GM18498 (cell line): Measurements from ENCODE around the gene DOK1.
A peak's percentile ranks its signal among the peaks of the same experiment; 100 is the strongest.

Experiments used
- ATAC-seq: cut with Tn5 transposase; IDR thresholded peaks from one replicate; pipeline ENCODE4 v1.9.1; 2021; ENCODE audit warnings: mild to moderate bottlenecking, moderate library complexity; ENCODE audit not compliant: unreplicated experiment

The DOK1 gene

DNA sequence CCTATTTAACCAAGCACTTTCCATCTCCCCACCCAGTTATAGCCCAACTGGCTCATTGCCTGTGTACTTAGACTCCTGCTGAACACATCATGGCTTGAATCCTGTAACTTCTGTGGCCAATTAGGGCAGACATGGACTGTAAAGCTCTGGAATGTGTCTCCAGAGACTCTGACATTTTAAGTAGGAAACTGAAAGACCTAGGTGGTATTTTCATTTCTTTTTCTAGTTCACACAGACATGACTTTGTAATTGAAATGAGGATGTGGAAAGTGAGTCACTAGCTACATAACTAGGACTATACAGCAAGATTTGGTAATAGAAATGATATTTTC, 12.2 kb downstream of the DOK1 start:
- no peak for ATAC-seq

DNA sequence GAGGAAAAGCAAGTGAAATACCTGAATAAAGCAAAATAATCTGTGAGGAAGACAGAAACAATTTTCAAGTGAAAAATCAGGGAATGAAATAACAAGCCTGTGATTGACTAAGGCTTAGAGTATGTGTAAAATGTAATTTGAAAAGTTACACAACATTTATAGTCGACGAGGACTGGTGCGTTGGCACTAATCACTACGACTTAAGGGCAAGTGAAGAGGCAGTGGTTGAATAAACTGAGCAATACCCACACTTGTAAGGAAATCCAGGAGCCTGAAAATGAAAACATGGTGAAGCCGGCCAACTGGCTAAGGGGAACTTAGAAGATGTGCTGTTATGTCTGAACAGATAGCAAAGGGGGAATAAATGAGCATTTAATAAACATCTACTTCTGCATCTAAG, 13.4 kb downstream of the DOK1 start:
- no peak for ATAC-seq

- ATAC-seq = no peak
These were observed 15.2 kb downstream of the DOK1 start for GRCh38 chr2:74569686-74570085.

- peak; percentile 58 for ATAC-seq
These were observed 16.5 kb downstream of the DOK1 start for GRCh38 chr2:74571058-74571457.

GRCh38 chr2:74572178-74572925, 17.8 kb downstream of the DOK1 start:
- no peak for ATAC-seq

GRCh38 chr2:74573747-74574562, 19.4 kb downstream of the DOK1 start:
- ATAC-seq = peak; percentile 61

DNA sequence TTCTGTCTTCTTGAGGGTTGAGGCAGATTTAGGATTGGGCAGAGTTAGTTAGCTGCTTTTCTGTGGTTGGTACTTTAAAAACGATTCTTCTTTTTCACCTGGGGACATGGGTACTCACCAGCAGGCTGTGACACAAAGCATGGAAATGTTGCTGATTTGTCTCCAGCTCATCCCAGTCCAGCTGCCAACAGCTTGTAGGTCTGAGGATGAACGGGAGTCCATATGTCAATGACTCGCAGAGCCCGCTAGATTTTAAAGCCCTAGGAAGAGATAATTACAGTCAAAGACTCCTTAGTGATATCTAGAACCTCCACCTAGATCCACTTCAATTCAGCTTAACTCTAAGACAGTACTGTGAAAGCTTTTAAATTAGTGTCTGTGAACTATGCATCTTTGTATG, 20.8 kb downstream of the DOK1 start:
- no peak for ATAC-seq

- ATAC-seq = no peak
These were observed 21.8 kb downstream of the DOK1 start for GRCh38 chr2:74576211-74576862.

- ATAC-seq = no peak
These were observed 22.3 kb downstream of the DOK1 start for GRCh38 chr2:74576863-74577229.

DNA sequence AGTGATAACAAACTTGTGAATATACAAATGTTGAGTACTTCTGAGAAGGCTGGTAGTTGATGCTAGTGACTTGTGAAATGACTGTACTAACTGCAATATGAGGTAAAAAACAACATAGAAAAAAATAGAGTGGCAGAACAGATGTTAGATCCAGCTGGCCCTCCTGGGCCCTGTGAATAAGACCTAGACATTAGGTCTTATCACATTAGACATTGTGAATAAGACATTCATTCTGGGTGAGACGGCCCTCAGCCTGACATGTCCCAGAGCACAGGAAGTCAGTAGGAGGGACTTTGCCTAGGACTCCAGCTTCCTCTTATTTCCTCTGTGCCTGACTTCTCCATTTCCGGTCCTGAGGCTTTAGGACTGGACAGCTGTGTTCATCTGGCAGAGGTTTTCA, 22.9 kb downstream of the DOK1 start:
- ATAC-seq = no peak

GRCh38 chr2:74578408-74578807, 23.9 kb downstream of the DOK1 start:
- no peak for ATAC-seq

DNA sequence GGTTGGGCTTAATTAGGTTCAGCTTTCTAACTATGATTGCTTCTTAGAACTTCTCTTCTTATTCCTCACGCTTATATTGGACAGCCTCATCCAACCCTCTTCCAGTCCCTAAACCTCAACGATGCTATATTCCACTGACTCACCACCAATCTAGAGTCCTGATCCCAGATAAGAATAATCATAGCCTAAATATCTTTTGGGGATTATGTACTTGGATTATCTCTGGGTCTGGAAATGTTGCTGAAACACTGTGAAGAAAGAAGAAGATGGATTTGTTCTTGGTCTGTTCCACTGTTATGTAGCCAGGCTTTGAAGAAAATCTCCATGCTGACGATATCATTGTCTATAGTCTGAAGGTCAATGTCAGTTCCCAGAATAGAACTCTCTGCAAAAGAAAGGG, 26.9 kb downstream of the DOK1 start:
- ATAC-seq = no peak

DNA sequence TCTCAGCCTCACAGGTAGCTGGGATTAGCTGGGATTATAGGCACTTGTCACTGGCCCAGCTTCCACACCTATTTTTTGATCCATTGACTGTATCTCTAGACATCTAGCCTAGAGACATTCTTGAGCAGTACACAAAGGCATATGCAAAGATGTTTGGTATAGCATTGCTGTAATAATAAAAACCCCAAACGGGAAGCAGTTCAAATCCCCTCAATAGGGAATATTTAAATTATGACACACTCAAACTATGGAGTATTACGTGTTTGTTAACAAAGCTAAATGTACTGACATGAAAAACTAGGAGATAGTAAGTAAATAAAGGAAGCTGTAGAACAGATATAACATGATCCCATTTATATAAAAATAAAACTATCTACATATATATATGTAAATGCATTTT, 27.7 kb downstream of the DOK1 start:
- no peak for ATAC-seq

- ATAC-seq = no peak
These were observed 29.0 kb downstream of the DOK1 start for GRCh38 chr2:74583504-74583903.

DNA sequence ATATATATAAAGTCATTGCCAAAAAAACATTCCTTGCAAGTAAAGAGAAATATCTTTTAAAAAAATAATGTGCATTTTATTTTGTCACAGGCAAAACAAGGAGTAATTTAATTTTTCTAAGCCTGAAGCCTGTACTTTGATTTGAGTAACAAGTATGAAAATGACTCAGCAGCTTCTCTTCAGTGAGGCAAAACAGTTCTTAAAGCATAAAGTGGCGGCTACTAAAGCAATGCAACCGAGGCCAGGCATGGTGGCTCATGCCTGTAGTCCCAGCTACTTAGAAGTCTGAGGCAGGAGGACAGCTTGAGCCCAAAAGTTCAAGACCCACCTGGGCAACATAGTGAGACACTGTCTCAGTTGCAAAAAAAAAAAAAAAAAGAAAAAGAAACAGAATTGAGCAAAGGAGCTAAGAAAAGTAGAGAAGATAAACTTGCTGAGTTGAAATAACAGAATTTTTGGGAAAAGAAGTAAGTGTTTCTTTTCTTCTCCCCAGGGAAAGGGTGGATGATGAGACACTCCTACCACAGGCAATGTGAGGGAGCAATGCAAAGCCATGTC, 29.6 kb downstream of the DOK1 start:
- ATAC-seq = peak; percentile 48

DNA sequence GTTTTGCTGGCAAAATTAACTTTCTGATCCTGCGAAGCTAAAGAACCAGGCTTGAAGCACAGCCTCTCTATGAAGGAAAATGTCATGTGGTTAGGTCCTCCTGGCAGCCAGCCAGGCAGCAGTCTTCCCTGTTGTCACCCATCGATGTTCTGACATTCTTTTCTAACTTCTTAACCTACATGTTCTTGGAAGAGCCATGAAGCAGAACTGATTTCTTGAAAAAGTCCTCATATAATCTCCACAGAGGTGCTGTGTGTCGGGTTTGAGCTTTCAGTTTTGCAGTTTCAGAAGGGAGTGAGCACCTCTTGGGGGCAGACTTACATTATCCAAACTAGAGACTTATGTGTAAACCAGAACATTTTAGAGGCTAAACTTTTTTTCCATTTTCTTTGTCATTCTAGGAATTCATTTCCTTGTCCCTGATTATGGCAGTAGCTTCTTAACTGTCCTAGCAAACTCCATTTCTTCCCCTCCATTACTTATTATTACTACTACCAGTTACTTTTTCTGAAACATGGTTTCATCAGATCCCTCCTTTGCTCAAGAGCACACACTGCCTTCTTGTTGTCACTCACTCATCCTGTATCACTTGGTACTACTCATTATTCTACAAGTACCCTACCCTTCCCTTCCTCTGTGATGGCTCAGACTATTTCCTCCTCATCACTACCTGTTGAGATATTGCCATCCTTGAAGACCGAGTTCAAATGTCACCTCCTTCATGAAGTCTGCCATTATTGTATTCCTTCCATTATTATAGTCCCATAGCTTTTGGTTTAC, 31.1 kb downstream of the DOK1 start:
- peak; percentile 50 for ATAC-seq

- ATAC-seq = peak; percentile 66
These were observed 33.3 kb downstream of the DOK1 start for GRCh38 chr2:74587664-74588277.

DNA sequence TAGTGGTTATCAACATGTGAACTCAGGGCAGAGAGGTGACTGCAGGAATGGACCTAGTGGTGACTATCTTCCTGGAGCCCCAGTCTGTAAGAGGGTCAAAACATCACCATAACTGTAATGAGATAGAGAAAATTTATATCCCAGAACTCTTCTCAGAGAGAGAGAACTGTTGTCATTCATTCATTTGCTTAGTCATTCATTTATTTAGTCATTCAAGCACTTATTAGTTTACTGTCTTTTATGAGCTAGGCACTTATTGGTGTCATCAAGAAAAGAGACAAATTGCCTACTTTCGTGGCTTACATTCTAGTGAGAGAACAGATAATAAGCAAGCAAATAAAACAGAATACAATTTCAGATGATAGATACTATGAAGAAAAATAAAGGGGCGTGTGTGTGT, 34.1 kb downstream of the DOK1 start:
- no peak for ATAC-seq

DNA sequence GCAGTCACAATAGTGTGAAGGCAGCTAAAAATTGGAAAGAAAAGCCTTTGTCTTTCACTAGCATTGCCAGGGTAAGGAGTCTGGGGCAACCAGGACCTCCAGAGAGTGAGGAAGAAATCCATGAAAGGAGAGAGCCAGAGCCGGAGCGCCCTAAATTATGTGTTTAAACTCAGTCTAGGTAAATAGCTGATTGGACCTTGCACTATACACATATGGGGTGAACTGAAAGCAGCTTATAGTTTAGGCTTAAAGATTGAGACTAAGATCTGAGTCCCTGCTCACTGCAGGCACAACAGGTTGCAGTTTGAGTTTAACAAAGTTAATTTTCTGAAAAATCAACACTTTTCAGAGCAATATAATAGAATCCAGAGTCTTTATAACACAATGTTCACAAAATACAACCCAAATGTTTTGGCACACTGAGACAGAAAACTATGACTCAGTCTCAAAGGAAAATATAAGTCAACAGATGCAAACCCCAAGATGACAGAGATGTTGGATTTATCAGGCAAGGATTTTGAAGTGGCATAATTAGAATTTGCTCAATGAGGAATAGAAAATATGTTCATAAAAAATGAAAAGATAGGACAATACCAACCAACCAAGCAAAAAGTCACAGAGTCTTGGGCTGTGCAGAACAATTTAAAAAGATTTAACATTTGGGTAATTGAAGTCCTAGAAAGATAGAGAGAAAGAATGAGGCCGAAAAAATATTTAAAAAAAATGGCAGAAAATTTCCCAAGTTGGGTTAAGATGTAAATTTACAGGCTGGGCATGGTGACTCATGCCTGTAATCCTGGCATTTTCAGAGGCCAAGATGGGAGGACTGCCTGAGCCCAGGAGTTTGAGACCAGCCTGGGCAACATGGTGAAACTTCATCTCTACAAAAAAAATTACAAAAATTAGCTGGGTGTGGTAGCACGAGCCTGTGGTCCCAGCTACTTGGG, 39.6 kb downstream of the DOK1 start:
- no peak for ATAC-seq
